Dermis blood vessel endothelial cell (primary cell): ENCODE data around the gene ABCA5. TPM values are rescaled to one million over a fixed set of nuclear protein-coding genes. Genes with fewer than 3 reads are reported as not detected.
"Not testable (repeated sequence)": the region's sequence is repeated elsewhere in the genome, so short reads cannot be mapped to it uniquely, and the experiment has no call there.

ENCODE experiments used
- DNase-seq: peaks from one replicate; pipeline ENCODE4 v3.0.0; 2010
- total RNA-seq: library from RNA; depleted of rRNA; stranded (reverse); fragments of >200 nt; gene quantifications from 2 replicates; pipeline ENCODE4 v1.2.3, GENCODE V29; 2014

The ABCA5 gene
- total RNA-seq, 1 donor from 2014 or later: 18.5 TPM

DNA sequence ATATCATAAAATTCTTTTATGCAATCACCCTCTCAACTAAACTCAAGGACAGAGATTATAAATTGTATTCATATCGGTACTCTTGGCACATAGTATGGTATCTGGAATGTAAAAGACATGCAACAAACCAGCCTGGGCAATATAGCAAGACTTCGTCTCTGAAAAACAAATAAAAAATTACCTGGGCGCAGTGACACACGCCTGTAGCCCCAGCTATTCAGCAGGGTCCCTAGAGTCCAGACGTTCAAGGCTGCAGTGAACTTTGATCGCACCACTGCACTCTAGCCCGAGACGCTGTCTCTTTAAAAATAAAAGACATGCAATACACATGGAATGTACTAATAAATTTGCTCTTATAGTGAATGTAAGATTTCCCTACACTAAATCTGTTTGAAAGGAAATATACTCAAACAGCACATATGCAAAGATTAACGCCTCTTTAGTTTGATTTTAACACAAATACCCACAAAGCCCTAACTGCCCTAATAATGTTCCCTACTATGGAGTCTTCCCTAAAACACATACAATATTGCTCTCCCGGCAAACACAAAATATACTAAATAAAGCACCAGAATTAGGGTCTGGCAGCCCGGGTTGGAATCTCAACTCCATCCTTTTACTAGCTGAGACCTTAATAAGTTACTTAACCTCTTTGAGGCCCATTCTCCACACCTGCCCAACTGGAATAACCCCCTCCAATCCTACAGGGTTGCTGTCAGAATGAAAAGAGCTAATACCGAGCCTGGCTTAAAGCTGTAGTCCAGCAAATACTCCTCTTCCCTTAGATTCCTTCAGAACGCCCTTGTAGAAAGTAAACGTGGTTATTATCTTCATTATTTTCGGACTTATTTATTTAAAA is 1.2 kb downstream of the ABCA5 start:
- DNase-seq: no peak

- no peak for DNase-seq
Observed at GRCh38 chr17:69323806-69324205, 3.1 kb downstream of the ABCA5 start.

DNA sequence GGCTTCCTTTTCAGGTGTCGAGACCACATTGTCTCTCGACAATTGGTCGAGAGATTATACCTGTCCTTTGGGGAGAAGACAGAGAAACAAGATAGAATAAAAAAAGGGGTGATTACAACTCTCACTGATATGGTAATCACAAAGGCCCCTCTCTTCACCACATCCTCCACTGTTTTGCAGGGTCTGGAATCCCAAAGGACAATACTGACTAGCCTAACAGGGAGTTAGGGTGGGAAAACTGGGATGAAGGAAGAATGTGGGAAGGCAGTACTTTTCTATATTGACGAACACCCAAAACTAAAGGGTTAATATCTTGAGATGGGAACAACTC is 6.1 kb downstream of the ABCA5 start:
- DNase-seq: no peak

GRCh38 chr17:69320210-69320907 is 6.6 kb downstream of the ABCA5 start:
- no peak for DNase-seq

- no peak for DNase-seq
Observed at GRCh38 chr17:69317625-69318024, 9.3 kb downstream of the ABCA5 start.

DNA sequence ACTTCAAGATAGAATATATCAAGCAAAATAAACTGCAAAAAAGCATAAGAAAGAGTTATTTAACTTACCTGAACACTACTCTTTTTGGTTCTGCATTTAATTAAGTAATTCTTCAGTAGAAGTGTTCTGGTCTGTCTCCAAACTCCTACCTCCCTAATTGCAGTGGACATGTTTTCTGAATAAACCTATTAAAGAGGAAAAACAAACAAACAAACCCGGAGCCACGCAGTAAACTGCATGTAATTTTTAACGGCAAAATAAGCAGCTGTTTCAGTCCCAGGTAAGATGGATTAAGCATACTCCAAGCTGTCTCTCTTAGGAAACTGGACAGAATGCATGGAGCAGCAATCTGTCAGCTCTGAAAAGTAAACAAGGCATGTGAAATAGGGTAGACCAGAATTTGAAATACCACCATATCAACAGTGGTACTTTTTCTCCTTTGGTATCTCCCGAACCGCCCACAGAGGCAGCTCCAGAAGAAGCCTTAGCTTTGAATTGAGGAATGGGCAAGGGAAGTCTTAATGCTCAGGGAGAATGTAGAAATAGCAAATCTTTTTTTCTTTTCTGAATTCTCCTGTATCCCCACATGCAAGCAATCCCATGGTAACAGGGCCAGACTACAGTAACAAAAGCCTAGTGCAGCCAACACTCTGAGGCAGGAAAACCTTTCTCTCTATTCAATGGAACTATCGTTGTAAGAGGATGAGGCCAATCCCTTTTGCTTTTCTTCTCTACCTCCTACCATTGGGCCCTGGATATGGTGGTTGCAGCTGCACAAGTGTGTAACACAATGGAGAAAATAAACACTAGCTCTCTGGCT is 12.5 kb downstream of the ABCA5 start:
- peak; percentile 5 for DNase-seq

GRCh38 chr17:69305177-69305576 is 21.8 kb downstream of the ABCA5 start:
- no peak for DNase-seq

DNA sequence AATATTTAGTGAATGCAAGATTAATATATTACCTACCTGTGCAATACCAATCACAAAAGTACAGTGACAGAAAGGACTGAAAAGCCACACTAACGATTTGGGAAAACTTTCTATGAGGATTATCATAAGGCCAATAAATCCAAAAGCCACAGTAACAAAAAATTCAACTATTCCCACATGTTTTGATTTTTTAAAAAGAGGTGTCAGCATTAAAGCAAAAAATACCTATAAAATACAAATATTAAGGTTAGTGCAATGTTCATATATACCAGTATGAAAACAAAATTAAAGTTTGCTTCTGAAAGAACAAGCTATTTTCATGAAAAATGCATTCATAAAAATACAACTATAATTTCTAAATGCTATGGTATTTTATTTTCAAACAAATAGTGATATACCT is 24.3 kb downstream of the ABCA5 start:
- no peak for DNase-seq

GRCh38 chr17:69300222-69300621 is 26.7 kb downstream of the ABCA5 start:
- DNase-seq: no peak

GRCh38 chr17:69298120-69298722 is 28.7 kb downstream of the ABCA5 start:
- DNase-seq: not testable (repeated sequence)

DNA sequence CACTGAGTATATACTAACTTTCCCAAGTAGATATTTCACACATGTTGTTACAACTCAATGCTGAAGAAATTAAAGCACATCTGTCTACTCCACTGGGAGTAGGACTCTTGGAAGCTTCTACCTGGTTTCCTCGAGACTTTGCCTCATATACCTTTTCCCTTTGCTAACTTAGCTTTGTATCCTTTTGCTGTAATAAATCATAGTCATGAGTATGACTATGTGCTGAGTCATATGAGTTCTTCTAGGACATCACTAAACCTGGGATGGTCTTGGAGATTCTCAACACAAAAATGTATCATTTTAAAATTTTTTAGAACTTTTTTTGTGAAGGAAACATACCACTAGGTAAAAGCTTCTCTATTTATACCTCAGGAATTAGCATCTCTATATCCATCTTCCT is 39.8 kb downstream of the ABCA5 start:
- no peak for DNase-seq

DNA sequence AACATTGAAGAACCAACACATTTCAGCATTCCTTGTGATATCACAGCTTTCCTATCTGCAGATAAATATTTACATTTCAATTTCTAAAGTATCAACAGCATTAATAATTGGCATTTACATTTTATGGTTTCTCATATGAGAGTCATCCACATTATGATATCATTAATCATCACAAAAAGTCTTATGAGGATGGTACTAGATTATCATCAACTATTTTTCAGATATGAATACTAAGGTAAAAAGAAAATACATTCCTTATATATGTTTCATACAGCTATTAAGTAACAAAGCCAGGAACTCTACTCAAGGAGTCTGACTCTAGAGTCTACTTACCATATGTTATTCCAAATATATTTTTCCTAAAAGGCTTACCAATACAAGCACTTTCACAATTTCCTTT is 40.7 kb downstream of the ABCA5 start:
- no peak for DNase-seq

- no peak for DNase-seq
Observed at GRCh38 chr17:69284646-69285045, 42.3 kb downstream of the ABCA5 start.

- no peak for DNase-seq
Observed at GRCh38 chr17:69282002-69282401, 44.9 kb downstream of the ABCA5 start.

DNA sequence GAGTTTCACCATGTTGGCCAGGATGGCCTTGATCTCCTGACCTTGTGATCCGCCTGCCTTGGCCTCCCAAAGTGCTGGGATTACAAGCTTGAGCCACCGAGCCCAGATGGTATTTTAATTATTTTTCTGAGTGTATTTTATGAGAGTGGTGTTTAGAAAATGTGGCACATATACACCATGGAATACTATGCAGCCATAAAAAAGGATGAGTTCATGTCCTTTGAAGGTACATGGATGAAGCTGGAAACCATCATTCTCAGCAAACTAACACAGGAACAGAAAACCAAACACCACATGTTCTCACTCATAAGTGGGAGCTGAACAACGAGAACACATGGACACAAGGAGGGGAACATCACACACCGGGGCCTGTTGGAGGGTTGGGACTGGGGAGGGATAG is 50.7 kb downstream of the ABCA5 start:
- not testable (repeated sequence) for DNase-seq

DNA sequence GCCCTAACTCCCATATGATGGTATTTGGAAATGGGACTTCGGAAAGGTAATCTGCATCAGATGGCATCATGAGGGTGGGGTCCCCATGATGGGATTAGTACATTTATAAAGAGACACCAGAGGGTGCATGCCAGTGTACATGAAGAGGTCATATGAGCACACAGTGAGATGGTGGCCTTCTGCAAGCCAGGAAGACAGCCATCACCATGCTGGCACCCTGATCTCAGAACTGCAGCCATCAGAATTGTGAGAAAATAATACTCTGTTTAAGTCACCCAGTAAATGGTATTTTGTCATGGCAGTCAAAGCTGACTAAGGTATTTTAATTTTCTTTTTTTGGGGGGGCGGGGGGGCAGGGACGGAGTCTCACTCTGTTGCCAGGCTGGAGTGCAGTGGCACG is 51.2 kb downstream of the ABCA5 start:
- DNase-seq: no peak

GRCh38 chr17:69271023-69271422 is 55.9 kb downstream of the ABCA5 start:
- no peak for DNase-seq

- DNase-seq: peak; percentile 63
Observed at GRCh38 chr17:69269131-69269998, 57.6 kb downstream of the ABCA5 start.

DNA sequence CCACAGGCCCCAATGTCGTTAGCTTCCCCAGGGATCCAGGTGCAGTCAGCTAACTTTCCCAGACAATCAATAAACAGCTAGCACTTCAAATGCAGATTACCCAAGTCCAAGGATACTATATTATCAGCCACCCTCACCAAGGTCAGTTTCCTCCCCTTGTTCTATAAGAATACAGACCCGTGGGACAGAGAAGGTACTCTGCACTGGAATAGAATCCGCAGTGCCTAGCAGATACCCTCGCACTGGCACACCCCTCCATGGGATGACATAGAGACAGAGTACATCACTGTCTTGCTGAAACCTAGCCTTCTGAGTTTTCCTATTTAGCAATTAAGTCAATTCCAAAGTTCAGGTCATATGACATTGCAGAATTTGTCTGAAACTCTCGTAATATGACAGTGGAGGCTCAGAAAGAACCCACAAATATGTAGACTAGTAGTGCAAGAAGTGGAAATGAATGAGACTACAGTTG is 58.4 kb downstream of the ABCA5 start:
- DNase-seq: no peak

DNA sequence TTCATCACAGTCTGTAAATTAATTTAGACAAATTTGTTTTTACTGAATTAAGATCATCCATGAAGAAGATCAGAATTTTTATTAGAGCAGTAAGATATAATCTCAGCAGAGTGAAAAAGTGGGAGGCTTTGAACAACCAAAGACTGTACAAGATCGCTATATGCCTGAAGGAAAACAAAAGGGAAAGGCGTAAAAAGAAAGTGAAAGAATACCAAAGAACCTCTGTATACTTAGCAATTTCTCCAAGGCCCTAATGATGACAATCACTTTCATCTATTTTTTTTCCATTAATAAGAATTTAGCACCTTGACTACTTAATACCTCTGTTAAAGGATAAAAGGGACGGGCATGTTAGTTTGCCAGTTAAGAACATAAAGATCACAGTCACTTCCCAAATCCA is 59.7 kb downstream of the ABCA5 start:
- DNase-seq: no peak

GRCh38 chr17:69265873-69266272 is 61.1 kb downstream of the ABCA5 start:
- no peak for DNase-seq

DNA sequence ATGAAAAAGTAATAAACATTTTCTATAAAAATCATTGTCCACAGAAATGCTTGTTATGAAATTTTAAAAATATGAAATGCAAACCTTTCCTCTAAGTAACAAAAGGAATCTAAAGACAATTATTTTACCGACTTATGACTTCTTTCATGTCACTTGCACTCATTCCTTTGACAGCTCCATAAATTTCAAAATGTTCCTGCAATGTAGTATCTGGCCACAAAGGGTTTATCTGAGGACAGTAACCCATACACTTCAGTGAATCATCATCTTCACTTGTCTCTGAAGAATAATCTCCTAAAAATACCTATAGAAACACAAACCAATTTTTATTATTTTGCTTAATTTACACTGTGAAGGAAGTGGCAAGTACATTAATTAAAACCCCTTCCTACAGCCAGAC is 72.7 kb downstream of the ABCA5 start:
- DNase-seq: no peak
